H1 (cell line): ENCODE measurements around the gene SSR1. TPM values are rescaled to one million over a fixed set of nuclear protein-coding genes. Genes with fewer than 3 reads are reported as not detected.
"Not testable (repeated sequence)": the region's sequence is repeated elsewhere in the genome, so short reads cannot be mapped to it uniquely, and the experiment has no call there.

Experiments
- CTCF ChIA-PET: fragments of 300-600 bp; sonication (Branson Sonifier 250); formaldehyde crosslinking; loops from one replicate; lab custom pipeline; 2021; ENCODE audit not compliant: partially characterized antibody; lab: Charles Lee
- POLR2A ChIA-PET: fragments of 300-600 bp; sonication (Branson Sonifier 250); formaldehyde crosslinking; loops from one replicate; lab custom pipeline; 2021; ENCODE audit warnings: inconsistent platforms; ENCODE audit not compliant: partially characterized antibody; lab: Charles Lee
- DNase-seq, 2 experiments: peaks; one replicate each; pipeline versions ENCODE4 v3.0.0 to v3.0.0-alpha.2; 2010 to 2022; ENCODE audit warnings: low spot score in 2 of 2, low read depth in 1 of 2, mixed read lengths in 1 of 2
- FAIRE-seq: peaks from 2 replicates; lab custom pipeline; 2011; peaks lifted over from hg19 to GRCh38; lab: Jason Lieb, UNC
- H2AFZ ChIP-seq: 2 replicates; pipeline ENCODE4 v1.8.1; 2012; ENCODE audit warnings: low read length, inconsistent platforms
- H2AK5ac ChIP-seq: 2 replicates; pipeline ENCODE4 v1.6.1; 2013; ENCODE audit warnings: low read depth, low read length
- H2BK120ac ChIP-seq: replicated peaks from 2 replicates; pipeline ENCODE3; 2013; ENCODE audit warnings: low read depth, low read length, inconsistent platforms
- H2BK12ac ChIP-seq: 2 replicates; pipeline ENCODE4 v1.6.1; 2013; ENCODE audit warnings: low read depth, low read length
- H2BK15ac ChIP-seq: 2 replicates; pipeline ENCODE4 v1.6.1; 2013; ENCODE audit warnings: low read length
- H2BK20ac ChIP-seq: 2 replicates; pipeline ENCODE4 v1.6.1; 2013; ENCODE audit warnings: low read length
- H2BK5ac ChIP-seq: 2 replicates; pipeline ENCODE4 v1.6.1; 2013; ENCODE audit warnings: low read depth, low read length
- H3K14ac ChIP-seq: 2 replicates; pipeline ENCODE4 v1.6.1; 2013; ENCODE audit warnings: inconsistent platforms; ENCODE audit not compliant: insufficient read length
- H3K18ac ChIP-seq: 2 replicates; pipeline ENCODE4 v1.6.1; 2013; ENCODE audit warnings: low read length; ENCODE audit errors: extremely low read depth
- H3K23ac ChIP-seq: 2 replicates; pipeline ENCODE4 v1.6.1; 2013; ENCODE audit warnings: inconsistent platforms; ENCODE audit not compliant: insufficient read length
- H3K23me2 ChIP-seq: 2 replicates; pipeline ENCODE4 v1.6.1; 2013; ENCODE audit warnings: low read depth, low read length
- H3K27ac ChIP-seq: 2 replicates; pipeline ENCODE4 v1.6.1; 2011; ENCODE audit warnings: low read depth, low read length, inconsistent platforms
- H3K27me3 ChIP-seq, 4 experiments: replicated peaks in 1 of 4; 1 replicate in 1 of 4; 2 replicates in 3 of 4; pipeline versions ENCODE4 v1.6.1 to v1.8.1; 2011 to 2013; ENCODE audit warnings: low read length in 3 of 4, mild to moderate bottlenecking in 3 of 4, inconsistent platforms in 2 of 4, mixed read lengths in 2 of 4, moderate library complexity in 1 of 4; ENCODE audit not compliant: control insufficient read depth in 3 of 4, insufficient read depth in 3 of 4; ENCODE audit errors: extremely low read depth in 1 of 4
- H3K36me3 ChIP-seq, 4 experiments: 2 replicates each; pipeline versions ENCODE4 v1.6.1 to v1.8.1; 2011 to 2013; ENCODE audit warnings: mild to moderate bottlenecking in 4 of 4, low read length in 3 of 4, moderate library complexity in 2 of 4, control low read depth in 1 of 4, inconsistent platforms in 1 of 4; ENCODE audit not compliant: insufficient read depth in 4 of 4, control insufficient read depth in 2 of 4
- H3K4ac ChIP-seq: replicated peaks from 2 replicates; pipeline ENCODE3; 2013; ENCODE audit warnings: low read length, low read depth, mixed read lengths, inconsistent platforms; ENCODE audit not compliant: insufficient read length
- H3K4me1 ChIP-seq, 4 experiments: replicated peaks in 1 of 4; 1 replicate in 1 of 4; 2 replicates in 3 of 4; pipeline versions ENCODE4 v1.6.1 to v1.8.1; 2011 to 2013; ENCODE audit warnings: low read length in 3 of 4, inconsistent platforms in 2 of 4, mixed read lengths in 1 of 4; ENCODE audit not compliant: insufficient read depth in 4 of 4, control insufficient read depth in 3 of 4
- H3K4me2 ChIP-seq, 2 experiments: 2 replicates each; pipeline versions ENCODE4 v1.6.1 to v1.8.1; 2011 to 2013; ENCODE audit warnings: low read depth in 2 of 2, low read length in 2 of 2, control low read depth in 1 of 2, inconsistent platforms in 1 of 2, mild to moderate bottlenecking in 1 of 2; ENCODE audit not compliant: insufficient read depth in 1 of 2
- H3K4me3 ChIP-seq, 4 experiments: fragments of 200-600, 300-600 bp in 1 of 4; sonication (generic), shearing (Covaris generic), sonication (Bioruptor Twin) in 1 of 4; 2 replicates each; pipeline versions ENCODE4 v1.5.1 to v1.8.1; 2011 to 2016; ENCODE audit warnings: low read length in 4 of 4, low read depth in 3 of 4, control low read depth in 2 of 4, inconsistent platforms in 2 of 4, mild to moderate bottlenecking in 2 of 4, mixed read lengths in 1 of 4, moderate library complexity in 1 of 4; ENCODE audit not compliant: insufficient read depth in 2 of 4; ENCODE audit errors: extremely low read depth in 1 of 4
- H3K56ac ChIP-seq: replicated peaks from 2 replicates; pipeline ENCODE3; 2013; ENCODE audit warnings: low read depth, mild to moderate bottlenecking, mixed read lengths, low read length, inconsistent platforms; ENCODE audit not compliant: insufficient read length
- H3K79me1 ChIP-seq: 2 replicates; pipeline ENCODE4 v1.6.1; 2013; ENCODE audit warnings: low read depth, low read length, control low read depth
- H3K79me2 ChIP-seq, 2 experiments: 2 replicates each; pipeline versions ENCODE4 v1.6.1 to v1.8.1; 2012 to 2013; ENCODE audit warnings: low read length in 2 of 2, mild to moderate bottlenecking in 2 of 2, inconsistent platforms in 1 of 2; ENCODE audit not compliant: insufficient read depth in 2 of 2, control insufficient read depth in 1 of 2
- H3K9ac ChIP-seq, 4 experiments: replicated peaks in 1 of 4; 1 replicate in 1 of 4; 2 replicates in 3 of 4; pipeline versions ENCODE4 v1.6.1 to v1.8.1; 2011 to 2013; ENCODE audit warnings: low read depth in 3 of 4, low read length in 3 of 4, control low read depth in 2 of 4, mild to moderate bottlenecking in 2 of 4, moderate library complexity in 2 of 4, inconsistent platforms in 1 of 4; ENCODE audit errors: extremely low read depth in 1 of 4
- H3K9me3 ChIP-seq, 2 experiments: 2 replicates each; pipeline versions ENCODE4 v1.6.1 to v1.8.1; 2012 to 2013; ENCODE audit warnings: mild to moderate bottlenecking in 2 of 2, moderate library complexity in 2 of 2, control low read depth in 1 of 2, inconsistent platforms in 1 of 2, low read depth in 1 of 2, low read length in 1 of 2, mixed read lengths in 1 of 2; ENCODE audit not compliant: insufficient read depth in 2 of 2
- H4K20me1 ChIP-seq, 2 experiments: replicated peaks in 1 of 2; 2 replicates each; pipeline versions ENCODE3 to v1.8.1; 2011 to 2013; ENCODE audit warnings: inconsistent platforms in 2 of 2, low read length in 2 of 2, mild to moderate bottlenecking in 1 of 2; ENCODE audit not compliant: insufficient read depth in 2 of 2, control insufficient read depth in 1 of 2
- H4K5ac ChIP-seq: 2 replicates; pipeline ENCODE4 v1.6.1; 2013; ENCODE audit warnings: low read length, low read depth, mixed read lengths, inconsistent platforms; ENCODE audit not compliant: insufficient read length
- H4K8ac ChIP-seq: 2 replicates; pipeline ENCODE4 v1.8.0; 2013; ENCODE audit warnings: mild to moderate bottlenecking, moderate library complexity, low read length, inconsistent platforms; ENCODE audit not compliant: insufficient read depth; ENCODE audit errors: extremely low read depth
- H4K91ac ChIP-seq: replicated peaks from 2 replicates; pipeline ENCODE3; 2013; ENCODE audit warnings: low read length, mixed read lengths, inconsistent platforms; ENCODE audit not compliant: insufficient read length
- WGBS, 2 experiments: shearing (Covaris generic) in 1 of 2; methylation state at CpG; one replicate each; pipeline versions ENCODE4 v1.1.6 to v1.1.7; 2013 to 2015; ENCODE audit warnings: low lambda C conversion rate in 2 of 2, mixed read lengths in 2 of 2, inconsistent platforms in 1 of 2, low coverage in 1 of 2, missing lambda C conversion rate in 1 of 2; ENCODE audit not compliant: insufficient replicate concordance in 2 of 2, insufficient coverage in 1 of 2, insufficient read length in 1 of 2; ENCODE audit errors: extremely low coverage in 1 of 2, missing lambda C conversion rate in 1 of 2; 5-methylcytosine and 5-hydroxymethylcytosine counted together
- polyA plus RNA-seq, 7 experiments: library from polyadenylated mRNA; depleted of rRNA in 3 of 7; stranded (reverse) in 5 of 7; unstranded in 2 of 7; fragments of >200 nt in 5 of 7; fragments of 200-250 nt in 2 of 7; gene quantifications; 1 replicate in 5 of 7; 2 replicates in 1 of 7; 4 replicates in 1 of 7; pipeline versions ENCODE4 v1.2.1 to v1.2.3, GENCODE V29; 2011 to 2013; ENCODE audit warnings: missing spikeins in 2 of 7, mixed read lengths in 2 of 7
- total RNA-seq: library from RNA; stranded (reverse); fragmentation: NEBNext Ultra II Directional; extraction: Animal tissue kit (Norgen Biotek cat#: 25700); gene quantifications from 2 replicates; pipeline ENCODE4 v1.2.1, GENCODE V29; 2021

SSR1 gene
- total and polyA plus RNA-seq, 2 of the 8 experiments (the other 6 are each of a cell fraction or from before 2014, with no cell fraction given): 26.6 to 117 TPM

DNA sequence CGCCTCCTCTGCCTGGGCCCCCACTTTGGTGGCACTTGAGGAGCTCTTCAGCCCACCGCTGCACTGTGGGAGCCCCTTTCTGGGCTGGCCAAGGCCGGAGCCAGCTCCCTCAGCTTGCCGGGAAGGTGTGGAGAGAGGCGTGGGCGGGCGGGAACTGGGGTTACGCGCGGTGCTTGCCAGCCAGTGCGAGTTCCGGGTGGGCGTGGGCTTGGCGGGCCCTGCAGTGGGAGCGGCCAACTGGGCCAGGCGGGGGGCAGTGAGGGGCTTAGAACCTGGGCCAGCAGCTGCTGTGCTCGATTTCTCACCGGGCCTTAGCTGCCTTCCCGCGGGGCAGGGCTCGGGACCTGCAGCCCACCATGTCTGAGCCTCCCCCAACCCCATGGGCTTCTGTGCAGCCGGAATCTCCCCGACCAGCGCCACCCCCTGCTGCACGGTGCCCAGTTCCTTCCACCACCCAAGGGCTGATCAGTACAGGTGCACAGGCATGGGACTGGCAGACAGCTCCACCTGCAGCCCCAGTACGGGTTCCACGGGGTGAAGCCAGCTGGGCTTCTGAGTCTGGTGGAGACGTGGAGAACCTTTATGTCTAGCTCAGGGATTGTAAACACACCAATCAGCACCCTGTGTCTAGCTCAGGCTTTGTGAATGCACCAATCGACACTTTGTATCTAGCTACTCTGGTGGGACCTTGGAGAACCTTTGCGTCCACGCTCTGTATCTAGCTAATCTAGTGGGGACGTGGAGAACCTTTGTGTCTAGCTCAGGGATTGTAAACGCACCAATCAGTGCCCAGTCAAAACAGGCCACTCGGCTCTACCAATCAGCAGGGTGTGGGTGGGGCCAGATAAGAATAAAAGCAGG lies 2.3 kb upstream of the SSR1 start:
- H3K56ac ChIP-seq, H3K4ac ChIP-seq, H4K5ac ChIP-seq, FAIRE-seq, H2BK15ac ChIP-seq, H3K36me3 ChIP-seq, H2BK20ac ChIP-seq, H2AFZ ChIP-seq, H2BK120ac ChIP-seq, H3K14ac ChIP-seq, DNase-seq, H3K23me2 ChIP-seq, H4K20me1 ChIP-seq, H2BK5ac ChIP-seq, H4K91ac ChIP-seq, H3K27me3 ChIP-seq, H3K27ac ChIP-seq, H3K18ac ChIP-seq, H2AK5ac ChIP-seq, H3K9me3 ChIP-seq, H2BK12ac ChIP-seq, H3K79me1 ChIP-seq, POLR2A ChIA-PET, H3K4me1 ChIP-seq, H3K4me2 ChIP-seq, H3K4me3 ChIP-seq, H4K8ac ChIP-seq, H3K23ac ChIP-seq, H3K9ac ChIP-seq: not testable (repeated sequence)
- CTCF ChIA-PET: interaction anchor here (1.1 to 3.3 kb wide), 9 partner anchors 12 to 638 kb away, joined by 3 to 28 read pairs (median 3); no protein-coding TSS in a partner anchor
- 75% methylated on average over 30 of the region's 34 CpGs; no CpG with 5 or more reads in 1 of the 2 experiments for WGBS, 2 experiments
- H3K79me2 ChIP-seq: peaks cover 0 to 21% of the 10 kb centered on the region in 2 experiments; a peak in 3 of 4 replicates
